Measurements from ENCODE around the gene AMPD2. TPM values are rescaled to one million over a fixed set of nuclear protein-coding genes. Genes with fewer than 3 reads are reported as not detected.
A peak's percentile ranks its signal among the peaks of the same experiment; 100 is the strongest.

Gene AMPD2
- total and polyA plus RNA-seq, 9 of the 15 experiments (the other 6 are each of a cell fraction or from before 2014, with no cell fraction given) = 2.0 to 77.7 (median 28.2) TPM

- TF ChIP-seq PBX2 (CRISPR knock-in tag; IDR thresholded peaks at IDR 0.05; ENCODE audit: low read depth) (no peak), PBX2 (tag; conservative IDR thresholded peaks at IDR 0.05; ENCODE audit: low read depth) (0 out of 2 replicates have a peak, but pooled peaks have one; percentile 8), ZNF77 (CRISPR knock-in tag; IDR thresholded peaks at IDR 0.05) (no peak), ZNF316 (IDR thresholded peaks at IDR 0.05) (peak; percentile 28), YY1 (IDR thresholded peaks at IDR 0.05; ENCODE audit: borderline replicate concordance in 1 of 3, control insufficient read depth in 1 of 3, extremely low read depth in 1 of 3, insufficient read depth in 3 of 3, insufficient read length in 1 of 3, insufficient replicate concordance in 2 of 3, low read depth in 1 of 3, low read length in 2 of 3) (peak in 1 of 3 experiments; percentile 39), FOXK1 (CRISPR knock-in tag; IDR thresholded peaks at IDR 0.05; ENCODE audit: borderline replicate concordance) (no peak), CBFA2T3 (IDR thresholded peaks at IDR 0.05) (peak; percentile 30; the same call in 1 of the 2 replicates), NFE2 (IDR thresholded peaks at IDR 0.05; ENCODE audit: low read depth) (peak; percentile 79), TFAP4 (CRISPR knock-in tag; IDR thresholded peaks at IDR 0.05; ENCODE audit: borderline replicate concordance) (peak; percentile 54; the same call in 1 of the 2 replicates), CTBP1 (IDR thresholded peaks at IDR 0.05; ENCODE audit: borderline replicate concordance) (no peak), AFF4 (CRISPR knock-in tag; IDR thresholded peaks at IDR 0.05) (0 out of 2 replicates have a peak, but pooled peaks have one; percentile 29), MAFG (tag; conservative IDR thresholded peaks at IDR 0.05) (peak; percentile 57), ELK1 (CRISPR knock-in tag; IDR thresholded peaks at IDR 0.05) (no peak)
These were observed 39.0 kb downstream of the AMPD2 start (continued) for GRCh38 chr1:109658533-109659042.
